Uterus (tissue), 4 donors: Measurements from ENCODE around the gene PTGFRN. TPM values are rescaled to one million over a fixed set of nuclear protein-coding genes. Genes with fewer than 3 reads are reported as not detected.
"Not testable (repeated sequence)": the region's sequence is repeated elsewhere in the genome, so short reads cannot be mapped to it uniquely, and the experiment has no call there.

ENCODE experiments used
- DNase-seq, 2 donors: peaks; one replicate each; pipeline ENCODE4 v3.0.0-alpha.2; 2019 to 2020
- H3K27ac ChIP-seq, 2 donors: fragments of 200-600 bp; sonication (generic); 1 replicate in 1 of 2; 2 replicates in 1 of 2; pipeline ENCODE4 v1.5.1; 2016 to 2018
- H3K27me3 ChIP-seq, 2 donors: fragments of 200-600 bp; sonication (generic); one replicate each; pipeline ENCODE4 v1.5.1; 2018 to 2019; ENCODE audit warnings: control low read depth in 1 of 2
- H3K36me3 ChIP-seq, 2 donors: fragments of 200-600 bp; sonication (generic); one replicate each; pipeline ENCODE4 v1.5.1; 2019; ENCODE audit warnings: control low read depth in 1 of 2
- H3K4me1 ChIP-seq, 2 donors: fragments of 200-600 bp; sonication (generic); one replicate each; pipeline ENCODE4 v1.5.1; 2018 to 2019; ENCODE audit warnings: control low read depth in 1 of 2
- H3K4me3 ChIP-seq, 2 donors: fragments of 200-600 bp; sonication (generic); 1 replicate in 1 of 2; 2 replicates in 1 of 2; pipeline ENCODE4 v1.5.1; 2018 to 2019; ENCODE audit warnings: mild to moderate bottlenecking in 1 of 2
- H3K9me3 ChIP-seq, 2 donors: fragments of 200-600 bp; sonication (generic); one replicate each; pipeline ENCODE4 v1.5.1; 2019; ENCODE audit warnings: control low read depth in 1 of 2
- POLR2A ChIP-seq, 2 donors: fragments of 450-650 bp; IDR thresholded peaks; one replicate each; pipeline ENCODE4 v1.6.1; 2016; ENCODE audit warnings: antibody characterized with exemption in 2 of 2, mild to moderate bottlenecking in 1 of 2, moderate library complexity in 1 of 2
- intact Hi-C: fragments of 100-400 bp; cut with DNase I; formaldehyde crosslinking; loops from one replicate; pipeline ENCODE4 v1.15.1; 2023; ENCODE audit warnings: low total_unique reads
- total RNA-seq, 4 donors: library from RNA; depleted of rRNA in 3 of 4; stranded (reverse); fragments of >200 nt in 3 of 4; gene quantifications; one replicate each; pipeline versions ENCODE4 v1.1.0 to v1.2.4, GENCODE V29; 2014 to 2023
- TF ChIP-seq, protein P1 (sequence below), 4 experiments: fragments of 200-600 bp in 2 of 4; fragments of 450-650 bp in 2 of 4; sonication (generic) in 2 of 4; IDR thresholded peaks; one replicate each; pipeline ENCODE4 v1.5.1; 2016 to 2019; ENCODE audit warnings: antibody characterized with exemption in 4 of 4, mild to moderate bottlenecking in 2 of 4, moderate library complexity in 1 of 4
- donor health status: DM: yes; HTN: yes; CAD: no.

The PTGFRN gene
- total RNA-seq, 4 donors from 2014 or later, result 32.4 to 134 (median 88.8) TPM

DNA sequence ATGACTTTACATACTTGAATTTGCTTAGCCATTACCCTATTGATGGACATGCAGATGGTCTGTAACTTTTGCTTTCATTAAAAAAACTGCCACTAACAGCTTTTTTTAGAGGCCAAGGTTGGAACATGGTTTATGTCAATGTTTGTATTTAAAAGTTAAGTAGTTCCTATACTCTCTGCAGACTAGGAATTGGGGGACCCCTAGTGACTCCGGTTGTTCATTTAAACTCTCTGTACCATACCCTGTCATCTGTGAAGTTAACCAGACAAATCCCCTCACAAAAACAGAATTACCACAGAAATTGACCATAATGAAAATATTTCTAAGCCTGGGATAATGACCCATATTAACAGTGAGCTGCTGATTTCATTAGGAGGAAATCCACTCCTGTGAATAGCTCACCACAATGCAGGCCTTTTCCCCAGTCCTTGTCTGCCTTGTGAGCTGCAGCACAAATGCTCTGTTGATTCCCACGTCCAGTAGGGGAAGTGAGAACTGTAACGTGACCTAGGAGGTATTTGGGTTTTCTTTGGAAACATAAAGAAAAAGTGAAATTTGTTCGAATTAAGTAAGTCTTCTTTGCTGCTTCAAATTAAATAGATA, 61.6 kb downstream of the PTGFRN start:
- H3K36me3 ChIP-seq, result no peaks in the 10 kb centered on the region
- intact Hi-C loops, result no loop called here
- H3K9me3 ChIP-seq, result no peaks in the 10 kb centered on the region
- peak overlapping the region; percentile 58 to 70 for H3K27ac ChIP-seq
- H3K4me3 ChIP-seq, result no peak overlapping the region
- DNase-seq, result no peak
- H3K4me1 ChIP-seq, result no peaks in the 10 kb centered on the region
- no peaks in the 10 kb centered on the region for H3K27me3 ChIP-seq
- TF ChIP-seq POLR2A (IDR thresholded peaks at IDR 0.05), result no peak

GRCh38 chr1:116971965-116972673, 62.4 kb downstream of the PTGFRN start:
- H3K27ac ChIP-seq, result peak overlapping the region; percentile 58 to 70
- TF ChIP-seq, protein P1, sequence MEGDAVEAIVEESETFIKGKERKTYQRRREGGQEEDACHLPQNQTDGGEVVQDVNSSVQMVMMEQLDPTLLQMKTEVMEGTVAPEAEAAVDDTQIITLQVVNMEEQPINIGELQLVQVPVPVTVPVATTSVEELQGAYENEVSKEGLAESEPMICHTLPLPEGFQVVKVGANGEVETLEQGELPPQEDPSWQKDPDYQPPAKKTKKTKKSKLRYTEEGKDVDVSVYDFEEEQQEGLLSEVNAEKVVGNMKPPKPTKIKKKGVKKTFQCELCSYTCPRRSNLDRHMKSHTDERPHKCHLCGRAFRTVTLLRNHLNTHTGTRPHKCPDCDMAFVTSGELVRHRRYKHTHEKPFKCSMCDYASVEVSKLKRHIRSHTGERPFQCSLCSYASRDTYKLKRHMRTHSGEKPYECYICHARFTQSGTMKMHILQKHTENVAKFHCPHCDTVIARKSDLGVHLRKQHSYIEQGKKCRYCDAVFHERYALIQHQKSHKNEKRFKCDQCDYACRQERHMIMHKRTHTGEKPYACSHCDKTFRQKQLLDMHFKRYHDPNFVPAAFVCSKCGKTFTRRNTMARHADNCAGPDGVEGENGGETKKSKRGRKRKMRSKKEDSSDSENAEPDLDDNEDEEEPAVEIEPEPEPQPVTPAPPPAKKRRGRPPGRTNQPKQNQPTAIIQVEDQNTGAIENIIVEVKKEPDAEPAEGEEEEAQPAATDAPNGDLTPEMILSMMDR (IDR thresholded peaks at IDR 0.05), result no peak
- no peak for TF ChIP-seq POLR2A (IDR thresholded peaks at IDR 0.05)

DNA sequence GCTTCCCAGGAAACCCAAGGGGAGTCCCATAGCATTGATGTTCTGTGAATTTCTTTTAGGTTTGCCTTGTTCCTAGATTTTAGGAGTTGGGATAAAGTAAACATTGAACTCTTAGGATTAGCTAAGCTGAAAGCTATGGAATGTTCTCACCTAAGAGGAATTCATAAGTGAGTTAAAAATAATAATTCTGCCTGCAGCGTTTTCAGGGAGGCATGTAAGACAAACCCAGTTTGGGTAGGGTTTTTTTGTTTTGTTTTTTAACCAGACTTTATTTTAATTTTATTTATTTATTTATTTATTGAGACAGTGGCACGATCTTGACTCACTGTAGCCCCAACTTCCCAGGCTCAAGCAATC, 62.9 kb downstream of the PTGFRN start:
- Histone ChIP-seq H3K36me3 (no peaks in the 10 kb centered on the region), H3K4me3 (no peak overlapping the region), H3K9me3 (no peaks in the 10 kb centered on the region), H3K27ac (peak overlapping the region; percentile 60 to 70), H3K4me1 (no peaks in the 10 kb centered on the region), H3K27me3 (no peaks in the 10 kb centered on the region)
- no peak for TF ChIP-seq POLR2A (IDR thresholded peaks at IDR 0.05)
- TF ChIP-seq, protein P1 (IDR thresholded peaks at IDR 0.05), result no peak
- intact Hi-C loops, result no loop called here
- no peak for DNase-seq

More at GRCh38 chr1:116971965-116972673, 62.4 kb downstream of the PTGFRN start:
- intact Hi-C loops, result no loop called here
- no peaks in the 10 kb centered on the region for H3K9me3 ChIP-seq
- no peak for DNase-seq
- no peaks in the 10 kb centered on the region for H3K27me3 ChIP-seq
- H3K4me1 ChIP-seq, result no peaks in the 10 kb centered on the region
- no peaks in the 10 kb centered on the region for H3K36me3 ChIP-seq
- no peak overlapping the region for H3K4me3 ChIP-seq

DNA sequence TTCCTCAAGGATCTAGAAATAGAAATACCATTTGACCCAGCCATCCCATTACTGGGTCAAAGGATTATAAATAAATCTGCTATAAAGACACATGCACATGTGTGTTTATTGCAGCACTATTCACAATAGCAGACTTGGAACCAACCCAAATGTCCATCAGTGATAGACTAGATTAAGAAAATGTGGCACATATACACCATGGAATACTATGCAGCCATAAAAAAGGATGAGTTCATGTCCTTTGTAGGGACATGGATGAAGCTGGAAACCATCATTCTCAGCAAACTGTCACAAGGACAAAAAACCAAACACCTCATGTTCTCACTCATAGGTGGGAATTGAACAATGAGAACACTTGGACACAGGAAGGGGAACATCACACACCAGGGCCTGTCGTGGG, 70.6 kb downstream of the PTGFRN start:
- intact Hi-C loops, DNase-seq, H3K4me1 ChIP-seq, H3K27me3 ChIP-seq, H3K27ac ChIP-seq, H3K9me3 ChIP-seq, H3K36me3 ChIP-seq, H3K4me3 ChIP-seq: not testable (repeated sequence)

DNA sequence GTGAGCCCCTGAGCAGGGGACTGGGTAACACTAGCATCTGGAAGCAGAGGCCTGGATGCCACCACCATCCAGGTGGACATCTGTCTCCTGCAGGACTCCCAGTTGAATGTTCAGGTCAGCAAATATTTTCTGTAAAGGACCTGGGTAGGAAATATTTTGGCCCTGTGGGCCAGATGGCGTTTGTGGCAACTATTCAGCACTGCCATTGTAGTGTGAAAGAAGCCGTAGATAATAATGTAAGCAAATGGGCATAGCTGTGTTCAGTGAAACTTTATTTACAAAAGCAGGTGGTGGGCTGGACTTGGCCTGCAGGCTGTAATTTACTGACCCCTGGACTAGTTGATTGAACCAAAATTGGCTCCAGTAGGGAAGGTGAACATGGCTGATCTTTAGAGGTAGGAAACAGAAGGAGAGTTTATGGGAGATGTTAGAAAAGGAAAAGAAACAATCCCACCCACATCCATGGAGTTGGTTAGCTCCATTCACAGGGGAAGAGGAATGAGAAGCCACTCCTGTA, 71.9 kb downstream of the PTGFRN start:
- Histone ChIP-seq H3K4me3 (no peak overlapping the region), H3K9me3 (no peaks in the 10 kb centered on the region), H3K27ac (no peak overlapping the region), H3K27me3 (no peaks in the 10 kb centered on the region), H3K36me3 (no peaks in the 10 kb centered on the region), H3K4me1 (no peaks in the 10 kb centered on the region)
- no peak for DNase-seq
- intact Hi-C loops, result no loop called here
- no peak for TF ChIP-seq POLR2A (IDR thresholded peaks at IDR 0.05)
- TF ChIP-seq, protein P1 (IDR thresholded peaks at IDR 0.05), result no peak

DNA sequence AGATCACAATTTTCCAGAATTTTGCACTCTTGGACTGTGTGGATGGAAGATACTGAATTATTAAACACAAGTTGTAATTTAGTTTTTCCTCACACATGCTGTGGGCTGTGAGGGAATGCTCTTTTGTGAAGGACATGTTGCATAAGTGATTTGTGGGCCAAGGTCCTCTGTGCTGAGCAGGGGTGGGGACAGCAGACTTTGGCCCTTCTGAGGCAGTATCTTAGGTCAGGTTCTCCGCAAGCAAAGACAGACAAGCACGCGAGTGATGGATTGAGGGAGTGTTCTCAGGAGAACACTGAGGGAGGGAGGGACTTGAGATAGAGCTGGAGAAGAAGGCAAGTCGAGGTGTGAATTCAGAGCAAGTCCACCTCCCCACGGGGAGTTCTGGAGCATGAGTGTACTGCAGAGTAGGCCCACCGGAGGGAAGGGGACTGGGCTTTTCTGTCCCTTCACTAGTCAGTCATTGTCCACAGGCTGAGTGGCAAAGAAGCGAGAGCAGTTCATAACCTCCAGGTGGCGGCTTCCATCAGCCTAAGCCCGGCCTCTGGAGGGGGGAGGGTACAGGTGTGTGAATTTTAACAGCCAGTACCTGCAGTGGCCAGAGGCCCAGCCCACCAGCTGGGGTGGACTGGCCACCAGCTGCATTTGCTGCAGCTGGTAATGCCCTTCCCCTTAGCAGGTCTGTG, 72.7 kb downstream of the PTGFRN start:
- H3K4me3 ChIP-seq, result no peak overlapping the region
- no peaks in the 10 kb centered on the region for H3K4me1 ChIP-seq
- intact Hi-C loops, result no loop called here

More for the DNA sequence above, 72.7 kb downstream of the PTGFRN start:
- H3K9me3 ChIP-seq, result no peaks in the 10 kb centered on the region
- no peak for TF ChIP-seq POLR2A (IDR thresholded peaks at IDR 0.05)
- TF ChIP-seq, protein P1 (IDR thresholded peaks at IDR 0.05), result no peak
- no peak for DNase-seq
- no peaks in the 10 kb centered on the region for H3K36me3 ChIP-seq
- no peak overlapping the region for H3K27ac ChIP-seq
- no peaks in the 10 kb centered on the region for H3K27me3 ChIP-seq
